ENCODE data around the gene EXOC4.

EXOC4 gene

DNA sequence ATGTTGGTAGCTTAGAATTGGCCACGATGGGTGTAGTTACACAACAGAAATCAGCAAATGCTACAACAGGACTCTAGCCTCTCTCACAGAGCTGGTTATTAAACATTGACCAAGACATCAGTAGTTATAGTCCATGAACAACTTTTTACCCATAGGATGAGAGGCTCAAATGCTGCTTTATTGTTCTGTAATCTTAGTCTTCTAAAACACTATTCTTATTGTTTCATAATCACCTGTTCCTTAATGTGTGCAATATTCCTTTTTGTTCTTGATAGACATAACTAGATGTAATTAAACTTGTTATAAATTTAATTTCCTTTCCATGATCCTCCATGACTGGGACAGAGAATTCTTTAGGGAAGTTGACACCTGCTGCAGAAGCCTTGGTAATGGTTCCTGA lies 356.9 kb downstream of the EXOC4 start:
- H3K4me1 ChIP-seq (ENCODE audit: control insufficient read depth in 2 of 2, insufficient read depth in 1 of 2, low read depth in 1 of 2, low read length in 2 of 2) = peaks cover 0 to 2% of the 10 kb centered on the region in 2 donors
- no peak overlapping the region for H3K9ac ChIP-seq (ENCODE audit: low read depth, low read length, poor library complexity)
- DNase-seq (ENCODE audit: low spot score) = no peak
- no peaks in the 10 kb centered on the region for H3K79me1 ChIP-seq (ENCODE audit: low read depth, low read length)
- no peak overlapping the region for H4K8ac ChIP-seq (ENCODE audit: low read depth, low read length)
- H3K27me3 ChIP-seq (ENCODE audit: control insufficient read depth in 3 of 3, insufficient read depth in 3 of 3, low read depth in 1 of 3, low read length in 3 of 3) = no peaks in the 10 kb centered on the region
- H3K4ac ChIP-seq (ENCODE audit: low read length) = no peak overlapping the region
- no peak overlapping the region for H2BK12ac ChIP-seq (ENCODE audit: low read length)
- H2BK120ac ChIP-seq (ENCODE audit: low read depth, low read length) = no peak overlapping the region
- H2BK15ac ChIP-seq (ENCODE audit: low read length) = no peak overlapping the region
- no peak overlapping the region for H3K27ac ChIP-seq (replicated peaks; ENCODE audit: low read length)
- H3K9me3 ChIP-seq (replicated peaks in 1 of 2; ENCODE audit: control insufficient read depth in 2 of 2, insufficient read depth in 1 of 2, low read depth in 1 of 2, low read length in 2 of 2) = no peaks in the 10 kb centered on the region
- no peak overlapping the region for H2BK5ac ChIP-seq (ENCODE audit: low read length)
- no peak overlapping the region for H2AFZ ChIP-seq (ENCODE audit: low read length)
- H3K18ac ChIP-seq (ENCODE audit: low read length) = no peak overlapping the region
- H4K91ac ChIP-seq (ENCODE audit: low read depth, low read length, poor library complexity) = no peak overlapping the region
- no peak overlapping the region for H3K4me2 ChIP-seq (ENCODE audit: insufficient read depth, low read length, poor library complexity, severe bottlenecking)
- no CpG with 5 or more reads among the region's 1 CpG for WGBS, 2 donors (ENCODE audit: extremely low coverage in 2 of 2, insufficient read length in 2 of 2, insufficient replicate concordance in 1 of 2)
- H3K14ac ChIP-seq (ENCODE audit: low read length) = no peak overlapping the region
- no peak overlapping the region for H2AK5ac ChIP-seq (ENCODE audit: low read depth, low read length)
- H3K23ac ChIP-seq (ENCODE audit: low read depth, low read length, poor library complexity) = no peak overlapping the region
- no peak overlapping the region for H3K4me3 ChIP-seq (ENCODE audit: low read length in 2 of 2)
- no peaks in the 10 kb centered on the region for H3K36me3 ChIP-seq (replicated peaks in 1 of 2; ENCODE audit: control insufficient read depth in 2 of 2, insufficient read depth in 2 of 2, low read length in 2 of 2)

DNA sequence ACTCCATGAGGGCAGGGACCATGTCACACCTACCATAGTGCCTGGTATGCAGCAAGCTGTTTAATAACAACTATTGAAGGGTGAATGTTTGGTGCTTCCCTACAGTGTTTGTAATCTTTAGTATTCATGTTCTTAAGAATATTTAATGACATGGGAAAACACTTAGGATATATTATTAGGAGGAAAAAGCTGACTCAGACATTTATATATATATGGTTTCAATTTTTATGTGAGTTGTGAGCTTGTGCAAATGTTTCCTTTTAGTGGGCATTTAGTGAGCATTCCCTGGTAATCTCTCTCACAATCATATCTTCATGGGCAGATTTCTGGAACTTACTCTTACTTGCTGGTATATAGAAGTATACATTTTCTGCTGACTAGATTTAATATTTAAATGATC lies 359.1 kb downstream of the EXOC4 start:
- Histone ChIP-seq H2BK120ac (ENCODE audit: low read depth, low read length) (no peak overlapping the region), H3K23ac (ENCODE audit: low read depth, low read length, poor library complexity) (no peak overlapping the region), H3K4me1 (ENCODE audit: control insufficient read depth in 2 of 2, insufficient read depth in 1 of 2, low read depth in 1 of 2, low read length in 2 of 2) (peaks cover 0 to 2% of the 10 kb centered on the region in 2 donors), H2AK5ac (ENCODE audit: low read depth, low read length) (no peak overlapping the region), H3K79me1 (ENCODE audit: low read depth, low read length) (no peaks in the 10 kb centered on the region), H3K27ac (replicated peaks; ENCODE audit: low read length) (no peak overlapping the region), H3K4ac (ENCODE audit: low read length) (no peak overlapping the region), H3K14ac (ENCODE audit: low read length) (no peak overlapping the region), H3K9me3 (replicated peaks in 1 of 2; ENCODE audit: control insufficient read depth in 2 of 2, insufficient read depth in 1 of 2, low read depth in 1 of 2, low read length in 2 of 2) (no peaks in the 10 kb centered on the region), H3K36me3 (replicated peaks in 1 of 2; ENCODE audit: control insufficient read depth in 2 of 2, insufficient read depth in 2 of 2, low read length in 2 of 2) (no peaks in the 10 kb centered on the region), H4K8ac (ENCODE audit: low read depth, low read length) (no peak overlapping the region), H2BK5ac (ENCODE audit: low read length) (no peak overlapping the region), H2BK12ac (ENCODE audit: low read length) (no peak overlapping the region), H2AFZ (ENCODE audit: low read length) (no peak overlapping the region), H3K9ac (ENCODE audit: low read depth, low read length, poor library complexity) (no peak overlapping the region), H2BK15ac (ENCODE audit: low read length) (no peak overlapping the region), H4K91ac (ENCODE audit: low read depth, low read length, poor library complexity) (no peak overlapping the region), H3K4me3 (ENCODE audit: low read length in 2 of 2) (no peak overlapping the region), H3K18ac (ENCODE audit: low read length) (no peak overlapping the region), H3K27me3 (ENCODE audit: control insufficient read depth in 3 of 3, insufficient read depth in 3 of 3, low read depth in 1 of 3, low read length in 3 of 3) (no peaks in the 10 kb centered on the region), H3K4me2 (ENCODE audit: insufficient read depth, low read length, poor library complexity, severe bottlenecking) (no peak overlapping the region)
- no peak for DNase-seq (ENCODE audit: low spot score)

DNA sequence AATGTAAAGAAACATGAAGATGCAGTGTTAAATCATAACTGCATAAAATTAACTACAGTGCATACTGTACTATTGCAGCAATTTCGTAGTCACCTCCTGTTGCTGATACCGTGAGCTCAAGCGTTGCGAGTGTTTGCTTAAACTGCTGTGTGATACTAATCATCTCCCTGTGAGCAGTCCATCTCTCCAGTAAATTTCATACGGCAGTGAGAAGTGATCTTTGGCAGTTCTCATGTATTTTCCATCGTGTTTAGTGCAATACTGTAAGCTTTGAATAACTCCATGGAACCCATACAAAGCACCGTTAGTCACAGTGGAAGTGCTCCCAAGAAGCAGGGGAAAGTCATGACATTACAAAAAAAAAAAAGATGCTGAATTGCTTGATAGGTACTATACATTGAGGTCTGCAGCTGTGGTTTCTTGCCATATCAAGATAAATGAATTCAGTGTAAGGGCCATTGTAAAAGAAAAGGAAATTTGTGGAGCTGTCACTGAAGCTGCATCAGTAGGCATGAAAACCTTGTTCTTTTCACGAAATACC lies 360.4 kb downstream of the EXOC4 start:
- no peaks in the 10 kb centered on the region for H3K27me3 ChIP-seq (ENCODE audit: control insufficient read depth in 3 of 3, insufficient read depth in 3 of 3, low read depth in 1 of 3, low read length in 3 of 3)
- peaks cover 0 to 2% of the 10 kb centered on the region in 2 donors for H3K4me1 ChIP-seq (ENCODE audit: control insufficient read depth in 2 of 2, insufficient read depth in 1 of 2, low read depth in 1 of 2, low read length in 2 of 2)
- no peak overlapping the region for H3K23ac ChIP-seq (ENCODE audit: low read depth, low read length, poor library complexity)
- no peak overlapping the region for H4K91ac ChIP-seq (ENCODE audit: low read depth, low read length, poor library complexity)
- no peak overlapping the region for H2AK5ac ChIP-seq (ENCODE audit: low read depth, low read length)
- no peak overlapping the region for H2AFZ ChIP-seq (ENCODE audit: low read length)
- H3K27ac ChIP-seq (replicated peaks; ENCODE audit: low read length) = no peak overlapping the region
- H3K4me3 ChIP-seq (ENCODE audit: low read length in 2 of 2) = no peak overlapping the region
- no peak overlapping the region for H3K14ac ChIP-seq (ENCODE audit: low read length)
- no peaks in the 10 kb centered on the region for H3K9me3 ChIP-seq (replicated peaks in 1 of 2; ENCODE audit: control insufficient read depth in 2 of 2, insufficient read depth in 1 of 2, low read depth in 1 of 2, low read length in 2 of 2)
- no peak overlapping the region for H3K4ac ChIP-seq (ENCODE audit: low read length)
- H3K9ac ChIP-seq (ENCODE audit: low read depth, low read length, poor library complexity) = no peak overlapping the region
- no peaks in the 10 kb centered on the region for H3K36me3 ChIP-seq (replicated peaks in 1 of 2; ENCODE audit: control insufficient read depth in 2 of 2, insufficient read depth in 2 of 2, low read length in 2 of 2)
- H3K18ac ChIP-seq (ENCODE audit: low read length) = no peak overlapping the region
- H2BK120ac ChIP-seq (ENCODE audit: low read depth, low read length) = no peak overlapping the region
- H3K4me2 ChIP-seq (ENCODE audit: insufficient read depth, low read length, poor library complexity, severe bottlenecking) = no peak overlapping the region
- no peak overlapping the region for H2BK12ac ChIP-seq (ENCODE audit: low read length)
- no peaks in the 10 kb centered on the region for H3K79me1 ChIP-seq (ENCODE audit: low read depth, low read length)
- H4K8ac ChIP-seq (ENCODE audit: low read depth, low read length) = no peak overlapping the region
- DNase-seq (ENCODE audit: low spot score) = no peak
- no peak overlapping the region for H2BK5ac ChIP-seq (ENCODE audit: low read length)
- H2BK15ac ChIP-seq (ENCODE audit: low read length) = no peak overlapping the region
- no CpG with 5 or more reads among the region's 8 CpGs for WGBS, 2 donors (ENCODE audit: extremely low coverage in 2 of 2, insufficient read length in 2 of 2, insufficient replicate concordance in 1 of 2)

DNA sequence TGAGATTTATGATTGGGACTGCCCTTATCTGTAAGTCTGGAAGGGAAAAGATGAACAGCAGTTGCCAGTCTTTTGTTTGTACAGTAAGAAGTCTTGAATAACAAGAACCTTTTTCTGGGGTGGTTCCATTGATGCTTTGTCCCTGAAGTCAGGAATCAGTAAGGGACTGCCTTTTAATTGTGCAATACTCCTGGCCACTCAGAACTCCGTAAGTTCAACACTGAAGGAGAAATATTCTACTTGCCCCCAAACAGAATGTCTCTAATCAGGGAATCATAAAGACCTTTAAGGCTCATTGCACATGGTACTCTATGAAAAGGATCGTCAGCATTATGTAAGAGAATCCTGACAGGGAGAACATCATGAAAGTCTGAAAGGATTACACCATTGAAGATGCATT lies 361.4 kb downstream of the EXOC4 start:
- Histone ChIP-seq H3K4ac (ENCODE audit: low read length) (no peak overlapping the region), H3K9me3 (replicated peaks in 1 of 2; ENCODE audit: control insufficient read depth in 2 of 2, insufficient read depth in 1 of 2, low read depth in 1 of 2, low read length in 2 of 2) (no peaks in the 10 kb centered on the region), H3K27ac (replicated peaks; ENCODE audit: low read length) (no peak overlapping the region), H4K8ac (ENCODE audit: low read depth, low read length) (no peak overlapping the region), H3K4me2 (ENCODE audit: insufficient read depth, low read length, poor library complexity, severe bottlenecking) (no peak overlapping the region), H2AK5ac (ENCODE audit: low read depth, low read length) (no peak overlapping the region), H3K9ac (ENCODE audit: low read depth, low read length, poor library complexity) (no peak overlapping the region), H3K79me1 (ENCODE audit: low read depth, low read length) (no peaks in the 10 kb centered on the region), H3K36me3 (replicated peaks in 1 of 2; ENCODE audit: control insufficient read depth in 2 of 2, insufficient read depth in 2 of 2, low read length in 2 of 2) (no peaks in the 10 kb centered on the region), H3K18ac (ENCODE audit: low read length) (no peak overlapping the region), H4K91ac (ENCODE audit: low read depth, low read length, poor library complexity) (no peak overlapping the region), H2BK120ac (ENCODE audit: low read depth, low read length) (no peak overlapping the region), H2BK15ac (ENCODE audit: low read length) (no peak overlapping the region), H2AFZ (ENCODE audit: low read length) (no peak overlapping the region), H3K4me3 (ENCODE audit: low read length in 2 of 2) (no peak overlapping the region), H3K4me1 (ENCODE audit: control insufficient read depth in 2 of 2, insufficient read depth in 1 of 2, low read depth in 1 of 2, low read length in 2 of 2) (peaks cover 0 to 2% of the 10 kb centered on the region in 2 donors), H3K23ac (ENCODE audit: low read depth, low read length, poor library complexity) (no peak overlapping the region), H2BK12ac (ENCODE audit: low read length) (no peak overlapping the region), H2BK5ac (ENCODE audit: low read length) (no peak overlapping the region), H3K27me3 (ENCODE audit: control insufficient read depth in 3 of 3, insufficient read depth in 3 of 3, low read depth in 1 of 3, low read length in 3 of 3) (no peaks in the 10 kb centered on the region), H3K14ac (ENCODE audit: low read length) (no peak overlapping the region)
- peak; percentile 0 for DNase-seq (ENCODE audit: low spot score)
- WGBS, 2 donors (ENCODE audit: extremely low coverage in 2 of 2, insufficient read length in 2 of 2, insufficient replicate concordance in 1 of 2) = no CpG with 5 or more reads among the region's 2 CpGs
